Adrenal gland (tissue), 12 donors: ENCODE measurements around the gene DEAF1. TPM values are rescaled to one million over a fixed set of nuclear protein-coding genes. Genes with fewer than 3 reads are reported as not detected.

Experiments
- DNase-seq, 7 donors: peaks; one replicate each; pipeline ENCODE4 v3.0.0-alpha.2; 2019 to 2020
- H3K27ac ChIP-seq, 5 donors: fragments of 200-600 bp; sonication (generic) in 4 of 5; 1 replicate in 3 of 5; 2 replicates in 2 of 5; pipeline versions ENCODE4 v1.5.1 to v1.8.0; 2016 to 2020; ENCODE audit warnings: mild to moderate bottlenecking in 1 of 5
- H3K27me3 ChIP-seq: fragments of 200-600 bp; 2 replicates; pipeline ENCODE4 v1.8.0; 2021
- H3K36me3 ChIP-seq, 2 donors: fragments of 200-600 bp; replicated peaks in 1 of 2; 1 replicate in 1 of 2; 2 replicates in 1 of 2; pipeline versions ENCODE4 v1.5.1 to v1.8.0; 2018 to 2022
- H3K4me1 ChIP-seq, 2 donors: fragments of 200-600 bp; replicated peaks in 1 of 2; 1 replicate in 1 of 2; 2 replicates in 1 of 2; pipeline versions ENCODE4 v1.5.1 to v1.8.0; 2018 to 2021
- H3K4me3 ChIP-seq, 4 donors: fragments of 200-600 bp; sonication (generic) in 3 of 4; one replicate each; pipeline ENCODE4 v1.5.1; 2016 to 2018
- H3K9me3 ChIP-seq, 3 donors: fragments of 200-600 bp; sonication (generic) in 1 of 3; replicated peaks in 1 of 3; 1 replicate in 2 of 3; 2 replicates in 1 of 3; pipeline versions ENCODE4 v1.5.1 to v1.8.0; 2016 to 2021
- CTCF ChIP-seq, 6 experiments: fragments of 450-650 bp in 4 of 6; fragments of 200-600 bp in 2 of 6; sonication (generic) in 1 of 6; IDR thresholded peaks; 1 replicate in 5 of 6; 2 replicates in 1 of 6; pipeline versions ENCODE4 v1.5.1 to v1.8.0; 2016 to 2021; ENCODE audit warnings: antibody characterized with exemption in 6 of 6, mild to moderate bottlenecking in 2 of 6, moderate library complexity in 1 of 6
- POLR2A ChIP-seq, 2 donors: fragments of 450-650 bp; IDR thresholded peaks; one replicate each; pipeline ENCODE4 v1.6.1; 2017; ENCODE audit warnings: antibody characterized with exemption in 2 of 2, mild to moderate bottlenecking in 2 of 2, moderate library complexity in 1 of 2
- WGBS, 4 donors: extraction: QIAGEN DNeasy Blood & Tissue Kit in 2 of 4; methylation state at CpG; one replicate each; pipeline versions ENCODE4 v1.1.5 to v1.1.7; 2013 to 2017; 5-methylcytosine and 5-hydroxymethylcytosine counted together
- intact Hi-C, 2 donors: fragments of 100-400 bp; cut with DNase I; formaldehyde crosslinking; loops; one replicate each; pipeline versions ENCODE4 v1.14.1 to v1.15.0; 2022 to 2023
- polyA plus RNA-seq, 3 donors: library from polyadenylated mRNA; stranded (reverse); fragments of 200-250 nt in 2 of 3; fragments of 350-450 nt in 1 of 3; fragmentation: Illumina TruSeq in 1 of 3; extraction: RNeasy Lipid Tissue Mini Kit (QIAGEN cat#74804) in 1 of 3; gene quantifications; one replicate each; pipeline ENCODE4 v1.2.3, GENCODE V29; 2013 to 2014
- total RNA-seq, 9 donors: library from RNA; depleted of rRNA in 4 of 9; stranded (reverse); fragments of >200 nt in 4 of 9; fragments of 120-200 nt in 1 of 9; fragmentation: NEBNext Ultra II Directional in 1 of 9; extraction: Animal tissue kit (Norgen Biotek cat#: 25700) in 1 of 9; gene quantifications; one replicate each; pipeline versions ENCODE4 v1.1.0 to v1.2.4, GENCODE V29; 2013 to 2023
- donor health status: healthy with polysubstance abuse.
- donor health status: Bipolar disorder and iron deficiency.
- donor health status: DM: yes; HTN: yes; CAD: no.
- donor health status: DM: no; HTN: no; CAD: no.
- donor health status: DM: no; HTN: no; CAD: no.
- donor health status: DM: yes; HTN: yes; CAD: no.

The DEAF1 gene
- total and polyA plus RNA-seq, 12 donors = 20.6 to 131 (median 55.5) TPM

- no peak for DNase-seq
- intact Hi-C loops = no loop called here
- peak overlapping the region in 2 of 5 donors; percentile 17 to 61 for H3K27ac ChIP-seq
- no peaks in the 10 kb centered on the region for H3K27me3 ChIP-seq
- H3K36me3 ChIP-seq = no peaks in the 10 kb centered on the region
- TF ChIP-seq POLR2A (IDR thresholded peaks at IDR 0.05) (no peak), CTCF (IDR thresholded peaks at IDR 0.05) (no peak)
- H3K4me3 ChIP-seq = peak overlapping the region in 1 of 4 donors; percentile 65
- 68 to 80% (median 79%) methylated on average over 12 to 27 of the region's 27 CpGs for WGBS, 4 donors
- peaks cover 18 to 20% of the 10 kb centered on the region in 2 donors for H3K4me1 ChIP-seq
- no peaks in the 10 kb centered on the region for H3K9me3 ChIP-seq
Measured at GRCh38 chr11:704781-705645, 10.0 kb upstream of the DEAF1 start.

GRCh38 chr11:704228-704674, 9.2 kb upstream of the DEAF1 start:
- H3K27me3 ChIP-seq = no peaks in the 10 kb centered on the region
- TF ChIP-seq POLR2A (IDR thresholded peaks at IDR 0.05) = no peak
- no peaks in the 10 kb centered on the region for H3K9me3 ChIP-seq
- H3K4me1 ChIP-seq = peaks cover 18 to 20% of the 10 kb centered on the region in 2 donors
- no peak for DNase-seq
- 89 to 100% (median 95%) methylated on average over 5 to 18 of the region's 18 CpGs for WGBS, 4 donors
- H3K27ac ChIP-seq = no peak overlapping the region
- H3K4me3 ChIP-seq = no peak overlapping the region
- H3K36me3 ChIP-seq = no peaks in the 10 kb centered on the region
- intact Hi-C loops = no loop called here

GRCh38 chr11:703506-703905, 8.5 kb upstream of the DEAF1 start:
- no peaks in the 10 kb centered on the region for H3K36me3 ChIP-seq

DNA sequence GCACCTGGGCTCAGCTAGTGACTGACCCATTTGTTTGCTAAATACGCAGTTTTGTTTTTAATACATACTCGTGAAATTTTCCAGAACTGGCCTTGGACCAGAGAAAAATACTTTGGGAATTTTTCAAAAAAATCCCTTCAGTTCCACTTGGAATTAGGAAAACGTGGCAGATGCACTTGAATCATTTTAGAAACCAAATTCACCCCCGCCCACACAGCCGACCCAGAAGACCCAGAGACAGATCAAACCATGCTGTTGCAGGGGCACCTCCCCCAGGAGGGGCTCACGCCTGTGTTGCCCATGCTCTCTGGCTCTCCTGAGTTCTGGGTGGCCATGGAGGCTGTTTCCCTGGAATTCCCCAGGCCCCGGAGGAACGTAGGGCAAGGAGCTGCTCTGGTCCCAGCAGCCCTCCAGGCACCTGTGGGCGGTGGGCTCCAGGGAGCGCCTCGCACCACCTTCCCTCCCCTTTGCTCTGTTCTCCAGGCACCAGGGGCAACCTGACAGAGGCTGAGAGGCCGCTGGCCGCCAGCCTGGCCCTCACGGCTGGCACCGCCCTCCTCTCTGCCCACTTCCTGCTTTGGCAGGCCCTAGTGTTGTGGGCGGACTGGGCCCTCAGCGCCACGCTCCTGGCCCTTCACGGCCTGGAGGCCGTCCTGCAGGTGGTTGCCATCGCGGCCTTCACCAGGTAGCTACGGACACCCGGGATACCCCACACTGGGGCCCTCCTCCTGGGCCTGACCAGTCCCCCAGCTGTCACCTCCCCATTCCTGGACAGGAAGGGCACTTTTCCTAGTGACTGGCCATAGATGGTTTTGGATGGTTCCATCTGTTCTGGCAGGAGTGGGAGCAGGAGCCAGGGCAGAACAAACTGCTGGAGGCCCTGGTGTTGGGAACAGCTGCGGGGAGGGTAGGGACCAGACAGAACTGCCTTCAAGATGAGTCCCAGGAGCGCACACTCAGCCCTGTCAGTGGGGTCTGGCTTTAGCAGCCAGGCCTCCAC, 7.7 kb upstream of the DEAF1 start:
- TF ChIP-seq POLR2A (IDR thresholded peaks at IDR 0.05) (no peak), CTCF (IDR thresholded peaks at IDR 0.05) (no peak)
- intact Hi-C loops = no loop called here
- WGBS, 4 donors = 71 to 85% (median 77%) methylated on average over 14 to 26 of the region's 26 CpGs
- Histone ChIP-seq H3K4me1 (peaks cover 22 to 26% of the 10 kb centered on the region in 2 donors), H3K4me3 (no peak overlapping the region), H3K27me3 (no peaks in the 10 kb centered on the region), H3K36me3 (no peaks in the 10 kb centered on the region), H3K9me3 (no peaks in the 10 kb centered on the region), H3K27ac (peak overlapping the region in 2 of 5 donors; percentile 3 to 48)
- peak in 2 of 7 donors; percentile 13 to 49 for DNase-seq

More at GRCh38 chr11:703506-703905, 8.5 kb upstream of the DEAF1 start:
- intact Hi-C loops = no loop called here
- Histone ChIP-seq H3K9me3 (no peaks in the 10 kb centered on the region), H3K4me1 (peaks cover 20 to 21% of the 10 kb centered on the region in 2 donors), H3K27me3 (no peaks in the 10 kb centered on the region), H3K4me3 (no peak overlapping the region), H3K27ac (no peak overlapping the region)
- DNase-seq = no peak
- 89 to 95% (median 92%) methylated on average over 9 of the region's 9 CpGs for WGBS, 4 donors
- TF ChIP-seq CTCF (IDR thresholded peaks at IDR 0.05) (no peak), POLR2A (IDR thresholded peaks at IDR 0.05) (no peak)
